Measurements from ENCODE around the gene LYZL1.
"Not testable (repeated sequence)": the region's sequence is repeated elsewhere in the genome, so short reads cannot be mapped to it uniquely, and the experiment has no call there.

Gene LYZL1

DNA sequence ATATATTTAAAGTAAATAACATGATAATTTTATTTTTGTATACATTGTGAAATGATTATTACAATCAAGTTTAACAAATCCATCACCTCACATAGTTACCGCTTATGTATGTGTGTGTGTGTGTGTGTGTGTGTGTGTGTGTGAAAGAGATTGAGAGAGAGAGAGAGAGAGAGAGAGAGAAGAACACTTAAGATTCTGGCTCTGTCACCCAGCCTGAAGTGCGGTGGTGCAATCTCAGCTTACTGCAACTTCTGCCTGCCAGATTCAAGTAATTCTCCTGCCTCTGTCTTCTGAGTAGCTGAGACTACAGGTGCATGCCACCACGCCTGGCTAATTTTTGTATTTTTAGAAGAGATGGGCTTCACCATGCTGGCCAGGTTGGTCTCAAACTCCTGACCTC lies 17.8 kb downstream of the LYZL1 start:
- WGBS = 90% methylated on average over 1 of the region's 3 CpGs
- no peak overlapping the region for H2BK15ac ChIP-seq (ENCODE audit: low read depth, poor library complexity, severe bottlenecking)
- no peak overlapping the region for H3K18ac ChIP-seq (ENCODE audit: low read depth in 1 of 2, low read length in 2 of 2)
- H3K4me3 ChIP-seq (ENCODE audit: insufficient read depth in 1 of 2, low read depth in 1 of 2, low read length in 2 of 2) = no peak overlapping the region
- no peak overlapping the region for H2BK12ac ChIP-seq (ENCODE audit: low read length in 2 of 2)
- H2AK5ac ChIP-seq (ENCODE audit: low read length, severe bottlenecking) = no peak overlapping the region
- peaks cover 6% of the 10 kb centered on the region for H3K9me3 ChIP-seq (ENCODE audit: control insufficient read depth, low read length)
- H3K9ac ChIP-seq (ENCODE audit: low read length) = no peak overlapping the region
- H2AFZ ChIP-seq (ENCODE audit: low read depth, low read length) = no peak overlapping the region
- no peaks in the 10 kb centered on the region for H3K4me1 ChIP-seq (ENCODE audit: control insufficient read depth, insufficient read depth, low read depth, low read length)
- no peak overlapping the region for H4K8ac ChIP-seq (ENCODE audit: low read length)
- H3K27ac ChIP-seq (ENCODE audit: low read length, poor library complexity, severe bottlenecking) = no peak overlapping the region
- DNase-seq = no peak
- no peak overlapping the region for H3K23ac ChIP-seq (ENCODE audit: low read length in 2 of 2)
- no peaks in the 10 kb centered on the region for H3K36me3 ChIP-seq (ENCODE audit: control insufficient read depth in 1 of 2, insufficient read depth in 2 of 2, low read depth in 1 of 2, low read length in 2 of 2)
- no peaks in the 10 kb centered on the region for H3K79me1 ChIP-seq (replicated peaks; ENCODE audit: low read length, poor library complexity, severe bottlenecking)
- no peak overlapping the region for H3K14ac ChIP-seq (ENCODE audit: low read length in 2 of 2)
- no peak overlapping the region for H3K4me2 ChIP-seq (ENCODE audit: low read length, poor library complexity, severe bottlenecking)
- H3K4ac ChIP-seq (ENCODE audit: low read depth in 1 of 2, low read length in 2 of 2) = no peak overlapping the region
- H3K27me3 ChIP-seq (ENCODE audit: control insufficient read depth in 1 of 2, insufficient read depth in 1 of 2, low read length in 2 of 2) = peaks cover 0 to 4% of the 10 kb centered on the region in 2 experiments
- no peak overlapping the region for H2BK5ac ChIP-seq (ENCODE audit: low read depth, low read length, poor library complexity, severe bottlenecking)
- H4K91ac ChIP-seq (ENCODE audit: low read length) = no peak overlapping the region
- no peak overlapping the region for H2BK120ac ChIP-seq (ENCODE audit: low read depth, low read length)

DNA sequence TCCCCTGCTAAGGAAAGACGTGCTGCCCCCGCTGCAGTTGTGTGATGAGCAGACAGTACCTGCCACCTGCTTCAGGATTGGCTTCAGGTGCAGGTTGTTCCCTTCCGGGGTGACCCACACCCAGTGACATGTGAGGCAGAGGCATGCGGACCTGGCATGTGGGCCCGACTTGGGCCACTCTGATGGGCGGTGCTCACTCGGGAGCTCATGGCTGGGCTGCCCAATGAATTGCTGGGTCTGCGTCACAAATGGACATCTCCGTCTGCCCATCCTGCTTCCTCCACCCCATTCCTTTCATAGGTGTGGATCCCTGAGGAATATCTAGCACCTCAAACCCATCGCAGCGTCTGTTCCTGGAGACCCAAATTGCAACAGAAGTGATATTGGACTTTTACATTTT lies 19.3 kb downstream of the LYZL1 start:
- not testable (repeated sequence) for H2BK5ac ChIP-seq (ENCODE audit: low read depth, low read length, poor library complexity, severe bottlenecking); H2BK120ac ChIP-seq (ENCODE audit: low read depth, low read length); H3K23ac ChIP-seq (ENCODE audit: low read length in 2 of 2); H4K91ac ChIP-seq (ENCODE audit: low read length); H3K4me3 ChIP-seq (ENCODE audit: insufficient read depth in 1 of 2, low read depth in 1 of 2, low read length in 2 of 2); H3K27me3 ChIP-seq (ENCODE audit: control insufficient read depth in 1 of 2, insufficient read depth in 1 of 2, low read length in 2 of 2); H3K27ac ChIP-seq (ENCODE audit: low read length, poor library complexity, severe bottlenecking); H3K14ac ChIP-seq (ENCODE audit: low read length in 2 of 2); H2AK5ac ChIP-seq (ENCODE audit: low read length, severe bottlenecking); H2BK12ac ChIP-seq (ENCODE audit: low read length in 2 of 2); H4K8ac ChIP-seq (ENCODE audit: low read length); H3K4me2 ChIP-seq (ENCODE audit: low read length, poor library complexity, severe bottlenecking); H3K4ac ChIP-seq (ENCODE audit: low read depth in 1 of 2, low read length in 2 of 2); H3K18ac ChIP-seq (ENCODE audit: low read depth in 1 of 2, low read length in 2 of 2); H3K36me3 ChIP-seq (ENCODE audit: control insufficient read depth in 1 of 2, insufficient read depth in 2 of 2, low read depth in 1 of 2, low read length in 2 of 2); H3K9me3 ChIP-seq (ENCODE audit: control insufficient read depth, low read length); H2BK15ac ChIP-seq (ENCODE audit: low read depth, poor library complexity, severe bottlenecking); H3K9ac ChIP-seq (ENCODE audit: low read length); H2AFZ ChIP-seq (ENCODE audit: low read depth, low read length); DNase-seq; H3K4me1 ChIP-seq (ENCODE audit: control insufficient read depth, insufficient read depth, low read depth, low read length); H3K79me1 ChIP-seq (replicated peaks; ENCODE audit: low read length, poor library complexity, severe bottlenecking)
- 88% methylated on average over 9 of the region's 11 CpGs for WGBS

DNA sequence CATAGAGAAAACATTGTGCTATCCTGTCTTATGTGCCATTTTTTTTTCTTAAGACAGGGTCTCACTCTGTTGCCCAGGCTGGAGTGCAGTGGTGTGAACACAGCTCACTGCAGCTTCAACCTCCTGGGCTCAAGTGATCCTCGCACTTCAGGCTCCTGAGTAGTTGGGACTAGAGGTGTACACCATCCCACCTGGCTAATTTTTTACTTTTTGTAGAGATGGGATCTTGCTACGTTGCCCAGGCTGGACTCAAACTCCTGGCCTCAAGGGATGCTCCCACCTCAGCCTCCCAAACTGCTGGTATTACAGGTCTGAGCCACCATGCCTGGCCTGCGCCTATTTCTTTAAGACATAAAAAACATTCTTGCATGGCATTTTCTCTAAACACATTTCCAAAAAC lies 20.6 kb downstream of the LYZL1 start:
- Histone ChIP-seq H2BK120ac (ENCODE audit: low read depth, low read length) (no peak overlapping the region), H3K18ac (ENCODE audit: low read depth in 1 of 2, low read length in 2 of 2) (no peak overlapping the region), H3K9ac (ENCODE audit: low read length) (no peak overlapping the region), H4K8ac (ENCODE audit: low read length) (no peak overlapping the region), H3K36me3 (ENCODE audit: control insufficient read depth in 1 of 2, insufficient read depth in 2 of 2, low read depth in 1 of 2, low read length in 2 of 2) (no peaks in the 10 kb centered on the region), H2BK12ac (ENCODE audit: low read length in 2 of 2) (no peak overlapping the region), H3K4me1 (ENCODE audit: control insufficient read depth, insufficient read depth, low read depth, low read length) (no peaks in the 10 kb centered on the region), H3K9me3 (ENCODE audit: control insufficient read depth, low read length) (no peaks in the 10 kb centered on the region), H3K4ac (ENCODE audit: low read depth in 1 of 2, low read length in 2 of 2) (no peak overlapping the region), H3K27ac (ENCODE audit: low read length, poor library complexity, severe bottlenecking) (no peak overlapping the region), H2BK15ac (ENCODE audit: low read depth, poor library complexity, severe bottlenecking) (no peak overlapping the region), H2AFZ (ENCODE audit: low read depth, low read length) (no peak overlapping the region), H3K27me3 (ENCODE audit: control insufficient read depth in 1 of 2, insufficient read depth in 1 of 2, low read length in 2 of 2) (no peaks in the 10 kb centered on the region), H3K14ac (ENCODE audit: low read length in 2 of 2) (no peak overlapping the region), H3K79me1 (replicated peaks; ENCODE audit: low read length, poor library complexity, severe bottlenecking) (no peaks in the 10 kb centered on the region), H2AK5ac (ENCODE audit: low read length, severe bottlenecking) (no peak overlapping the region), H2BK5ac (ENCODE audit: low read depth, low read length, poor library complexity, severe bottlenecking) (no peak overlapping the region), H3K4me2 (ENCODE audit: low read length, poor library complexity, severe bottlenecking) (no peak overlapping the region), H3K4me3 (ENCODE audit: insufficient read depth in 1 of 2, low read depth in 1 of 2, low read length in 2 of 2) (no peak overlapping the region), H3K23ac (ENCODE audit: low read length in 2 of 2) (no peak overlapping the region), H4K91ac (ENCODE audit: low read length) (no peak overlapping the region)
- WGBS = 98% methylated on average over 3 of the region's 3 CpGs
- no peak for DNase-seq

DNA sequence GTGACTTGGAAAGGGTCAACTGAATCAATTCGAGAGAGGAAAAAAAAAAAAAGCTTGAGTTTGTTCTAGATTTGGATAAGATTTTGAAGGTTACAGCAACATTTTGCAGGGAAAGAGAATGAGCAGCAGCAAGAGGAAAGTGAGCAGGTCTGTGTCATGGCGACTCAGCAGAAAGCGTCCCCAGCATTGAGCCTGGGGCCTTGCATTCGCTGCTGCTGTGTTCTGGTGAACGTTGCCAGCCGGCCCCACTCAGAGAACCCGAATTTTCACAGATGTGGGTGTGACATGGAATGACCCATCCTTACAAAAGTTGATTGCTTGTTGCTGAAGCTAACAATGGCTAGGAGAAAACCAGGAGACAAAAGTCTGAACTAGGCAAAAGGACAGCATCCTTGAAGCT lies 21.6 kb downstream of the LYZL1 start:
- H3K27ac ChIP-seq (ENCODE audit: low read length, poor library complexity, severe bottlenecking); H3K4ac ChIP-seq (ENCODE audit: low read depth in 1 of 2, low read length in 2 of 2); H3K27me3 ChIP-seq (ENCODE audit: control insufficient read depth in 1 of 2, insufficient read depth in 1 of 2, low read length in 2 of 2); H2BK15ac ChIP-seq (ENCODE audit: low read depth, poor library complexity, severe bottlenecking); H3K4me1 ChIP-seq (ENCODE audit: control insufficient read depth, insufficient read depth, low read depth, low read length); H3K4me2 ChIP-seq (ENCODE audit: low read length, poor library complexity, severe bottlenecking); H3K9ac ChIP-seq (ENCODE audit: low read length); H3K18ac ChIP-seq (ENCODE audit: low read depth in 1 of 2, low read length in 2 of 2); H2AK5ac ChIP-seq (ENCODE audit: low read length, severe bottlenecking); H3K36me3 ChIP-seq (ENCODE audit: control insufficient read depth in 1 of 2, insufficient read depth in 2 of 2, low read depth in 1 of 2, low read length in 2 of 2); H3K23ac ChIP-seq (ENCODE audit: low read length in 2 of 2); H4K8ac ChIP-seq (ENCODE audit: low read length); H3K79me1 ChIP-seq (replicated peaks; ENCODE audit: low read length, poor library complexity, severe bottlenecking); H2BK5ac ChIP-seq (ENCODE audit: low read depth, low read length, poor library complexity, severe bottlenecking); H2BK12ac ChIP-seq (ENCODE audit: low read length in 2 of 2); H3K9me3 ChIP-seq (ENCODE audit: control insufficient read depth, low read length); H4K91ac ChIP-seq (ENCODE audit: low read length); H2BK120ac ChIP-seq (ENCODE audit: low read depth, low read length); H2AFZ ChIP-seq (ENCODE audit: low read depth, low read length); H3K4me3 ChIP-seq (ENCODE audit: insufficient read depth in 1 of 2, low read depth in 1 of 2, low read length in 2 of 2); H3K14ac ChIP-seq (ENCODE audit: low read length in 2 of 2); DNase-seq: not testable (repeated sequence)
- 66% methylated on average over 7 of the region's 7 CpGs for WGBS

Measured in mesenchymal stem cell (in vitro differentiated cells and primary cell).